ENCODE data around the gene ELK1.

ELK1 gene

DNA sequence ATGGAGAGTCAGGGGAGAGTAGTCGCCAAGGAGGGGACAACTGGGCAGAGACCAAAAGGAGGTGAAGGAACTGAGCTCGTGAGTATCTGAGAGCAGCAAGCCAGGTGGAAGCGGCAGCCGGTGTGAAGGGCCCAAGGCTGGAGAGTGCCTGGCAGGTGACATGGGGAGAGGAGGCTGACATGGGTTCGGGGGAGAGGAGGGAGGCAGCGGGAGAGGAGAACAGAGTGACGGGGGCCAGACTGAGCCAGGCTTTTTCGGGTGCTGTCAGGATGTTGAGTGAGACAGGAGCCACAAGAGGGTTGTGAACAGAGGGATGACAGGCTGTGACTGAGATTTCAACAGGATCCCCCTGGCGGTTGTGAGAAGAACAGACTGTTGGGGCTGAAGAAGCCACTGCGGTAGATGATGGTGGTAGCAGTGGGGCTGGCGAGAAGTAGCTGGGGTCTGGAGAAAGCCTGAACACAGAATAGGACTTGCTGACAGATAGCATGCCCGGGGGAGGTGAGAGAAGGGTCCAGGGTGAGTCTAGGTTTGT is 5.7 kb downstream of the ELK1 start:
- peak; percentile 44 for DNase-seq

DNA sequence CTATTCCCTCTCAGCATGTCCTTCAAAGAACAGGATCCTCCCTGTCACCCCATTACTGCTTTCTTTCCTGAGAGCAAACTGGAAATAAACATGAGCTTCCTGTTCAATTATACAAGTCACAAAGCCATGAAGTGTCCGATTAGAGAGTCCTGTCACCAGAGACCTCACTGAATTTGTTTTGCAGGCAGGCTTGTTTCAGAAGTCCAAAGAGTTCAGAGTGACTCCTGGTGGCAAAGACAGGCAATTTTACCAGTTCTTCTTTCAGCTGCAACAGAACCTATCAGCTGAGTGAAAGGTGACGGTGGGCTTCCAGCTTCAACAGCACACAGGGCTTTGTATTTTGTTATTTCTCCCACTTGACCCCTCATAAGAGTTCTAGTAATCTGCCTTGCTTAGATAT is 6.4 kb downstream of the ELK1 start:
- DNase-seq: peak; percentile 22

GRCh38 chrX:47638816-47639215 is 11.5 kb downstream of the ELK1 start:
- DNase-seq: no peak

- no peak for DNase-seq
These were observed 12.7 kb downstream of the ELK1 start for GRCh38 chrX:47637546-47638195.

DNA sequence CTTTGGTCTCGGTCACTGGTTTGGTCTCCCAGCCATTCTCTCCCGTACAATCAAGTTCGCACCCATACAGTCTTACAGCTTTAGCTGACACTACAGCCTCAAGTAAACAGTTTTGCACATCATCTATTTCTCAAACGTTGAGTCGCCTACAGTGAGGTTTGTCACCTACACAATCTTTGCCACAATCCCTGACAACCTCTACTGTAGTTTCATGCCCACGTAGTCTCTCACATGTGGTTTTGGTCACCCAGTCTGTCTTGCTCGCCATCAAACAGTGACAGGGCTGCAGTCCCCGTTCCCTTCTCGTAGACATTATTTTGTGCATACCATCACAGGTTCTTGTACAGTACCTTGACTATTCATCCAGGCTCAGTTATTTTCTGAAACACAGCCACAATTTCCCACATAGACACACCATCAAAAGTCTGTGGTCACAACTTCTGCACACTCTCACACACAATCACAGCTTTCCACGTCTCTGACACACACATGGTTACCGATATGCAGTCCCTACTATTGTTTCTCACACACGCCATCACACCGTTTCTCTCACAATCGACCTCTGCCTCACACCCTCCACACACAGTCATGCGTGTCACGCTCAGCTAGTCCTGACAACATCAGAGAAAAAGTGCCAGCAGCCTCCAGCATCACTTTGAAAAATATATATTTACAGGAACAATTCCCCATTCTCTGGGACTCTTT is 15.3 kb downstream of the ELK1 start:
- no peak for DNase-seq

- no peak for DNase-seq
These were observed 16.4 kb downstream of the ELK1 start for GRCh38 chrX:47633689-47634590.

DNA sequence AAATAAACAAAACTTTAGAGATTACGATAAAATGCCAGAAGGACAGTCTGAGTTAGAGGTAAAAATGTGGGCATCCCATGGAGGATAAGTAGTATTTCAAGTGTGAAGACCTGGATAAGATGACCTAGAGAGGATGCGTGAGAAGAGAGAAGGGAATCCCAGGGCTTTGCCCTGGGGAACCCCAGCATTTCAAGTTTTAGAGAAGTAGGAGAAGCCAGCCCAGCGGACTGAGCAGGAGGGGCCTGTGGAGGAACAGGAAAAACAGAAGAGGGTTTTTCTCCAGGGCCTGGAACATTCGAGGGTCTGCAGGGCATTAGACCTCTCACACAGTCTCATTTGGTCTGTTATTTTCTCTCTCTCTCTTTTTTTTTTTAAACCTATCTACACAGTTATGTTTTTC is 17.7 kb downstream of the ELK1 start:
- no peak for DNase-seq

DNA sequence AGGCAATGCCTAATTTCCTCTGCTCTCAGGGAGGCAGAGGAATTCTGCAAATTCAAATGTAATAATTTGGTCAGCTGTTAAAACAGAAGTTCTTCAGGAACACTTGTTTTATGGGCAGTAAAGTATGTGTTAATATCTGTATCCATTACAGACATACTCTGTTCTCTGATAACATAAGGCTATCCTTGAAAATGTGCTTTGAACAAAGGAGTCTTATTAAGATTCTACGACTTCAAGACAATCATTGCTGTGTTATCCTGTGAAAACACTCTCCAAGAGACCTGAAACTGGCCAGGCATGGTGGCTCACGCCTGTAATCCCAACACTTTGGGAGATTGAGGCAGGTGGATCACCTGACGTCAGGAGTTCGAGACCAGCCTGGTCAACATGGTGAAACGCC is 18.7 kb downstream of the ELK1 start:
- DNase-seq: no peak

GRCh38 chrX:47629419-47630200 is 20.8 kb downstream of the ELK1 start, which contains the start of gene CFP:
TSS of gene CFP (minus strand) at chrX:47629930. CDS start at chrX:47629844, 86 bp downstream.
- no peak for DNase-seq

GRCh38 chrX:47628982-47629381 is 21.4 kb downstream of the ELK1 start:
- DNase-seq: no peak

- no peak for DNase-seq
These were observed 25.0 kb downstream of the ELK1 start for GRCh38 chrX:47625365-47625764.

- DNase-seq: peak; percentile 76
These were observed 26.8 kb downstream of the ELK1 start for GRCh38 chrX:47623540-47624027.

DNA sequence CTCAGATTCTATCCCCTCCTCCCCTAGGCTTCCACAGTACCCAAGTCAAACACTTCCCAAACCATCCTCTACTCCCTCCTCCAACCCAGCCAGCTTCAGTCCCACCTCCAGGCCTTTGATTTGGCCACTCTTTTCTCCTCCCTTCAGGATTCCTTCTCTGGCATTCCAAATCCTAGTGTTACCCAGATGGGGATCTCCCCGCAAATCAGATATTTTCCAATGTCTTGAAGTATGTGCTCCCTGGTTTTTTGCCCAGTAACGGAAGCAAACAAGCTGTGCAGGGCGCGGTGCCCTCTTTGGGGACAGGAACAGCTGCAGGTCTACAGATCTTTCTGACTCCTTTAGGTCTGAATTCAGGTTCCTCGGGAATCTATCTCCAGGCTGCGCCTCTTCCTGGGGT is 28.5 kb downstream of the ELK1 start:
- no peak for DNase-seq

DNA sequence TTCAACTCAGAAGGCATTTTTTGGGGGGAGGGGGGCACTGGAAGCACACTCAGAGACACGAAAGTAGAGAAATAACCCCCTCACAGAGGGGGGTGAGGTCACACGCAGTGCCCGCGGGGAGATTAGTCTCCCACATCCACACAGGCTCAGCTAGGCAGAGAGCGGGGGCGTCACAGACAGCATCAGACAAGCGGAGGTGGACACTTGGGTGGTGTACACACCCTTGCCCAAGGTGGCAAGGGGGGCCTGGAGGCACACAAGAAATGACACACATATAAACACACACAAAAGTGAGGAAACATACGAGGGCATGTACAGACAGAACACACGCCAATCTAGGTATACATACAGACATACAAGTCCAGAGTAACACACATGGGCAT is 30.1 kb downstream of the ELK1 start:
- DNase-seq: no peak

GRCh38 chrX:47619486-47620302 is 30.7 kb downstream of the ELK1 start, which contains the start of gene SYN1:
TSS of gene SYN1 (minus strand) at chrX:47619857. CDS start at chrX:47619728, 129 bp downstream.
- peak; percentile 80 for DNase-seq

GRCh38 chrX:47618923-47619485 is 31.4 kb downstream of the ELK1 start:
- DNase-seq: no peak

- no peak for DNase-seq
These were observed 35.7 kb downstream of the ELK1 start for GRCh38 chrX:47614618-47615017.

DNA sequence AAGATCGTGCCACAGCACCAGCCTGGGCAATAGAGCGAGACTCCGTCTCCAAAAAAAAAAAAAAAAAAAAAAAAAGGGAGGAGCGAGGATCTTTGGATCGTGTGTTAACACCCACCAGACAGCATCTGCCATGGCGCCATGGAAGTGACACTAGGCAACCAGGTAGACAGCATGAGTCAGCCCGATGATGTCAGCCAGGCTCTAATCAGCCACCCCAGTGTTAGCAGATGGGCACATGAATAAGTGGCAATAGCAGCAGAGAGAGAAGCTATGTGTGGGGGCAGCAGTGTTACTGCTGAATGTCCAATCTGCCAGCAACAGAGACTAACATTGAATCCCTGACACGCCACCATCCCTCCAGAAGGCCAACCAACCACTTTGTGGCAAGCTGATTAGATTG is 37.3 kb downstream of the ELK1 start:
- no peak for DNase-seq

DNA sequence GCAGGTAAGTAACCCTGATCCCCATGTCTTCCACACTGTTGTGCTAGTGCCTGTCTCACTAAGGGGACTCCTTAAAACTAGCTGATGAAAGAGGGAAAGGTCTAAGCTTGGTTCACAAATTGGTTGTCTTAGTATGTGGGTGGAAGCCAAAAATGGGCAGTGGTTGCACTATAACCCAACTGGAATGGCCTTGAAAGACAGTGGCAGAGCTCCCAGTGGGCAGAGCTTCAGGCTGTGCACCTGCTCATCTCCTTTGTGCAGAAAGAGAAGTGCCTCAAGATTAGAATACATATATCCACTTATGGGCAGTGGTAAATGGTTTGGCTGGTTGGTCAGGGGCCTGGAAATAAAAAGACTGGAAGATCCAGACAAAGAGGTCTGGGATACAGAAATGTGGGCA is 37.9 kb downstream of the ELK1 start:
- DNase-seq: no peak

DNA sequence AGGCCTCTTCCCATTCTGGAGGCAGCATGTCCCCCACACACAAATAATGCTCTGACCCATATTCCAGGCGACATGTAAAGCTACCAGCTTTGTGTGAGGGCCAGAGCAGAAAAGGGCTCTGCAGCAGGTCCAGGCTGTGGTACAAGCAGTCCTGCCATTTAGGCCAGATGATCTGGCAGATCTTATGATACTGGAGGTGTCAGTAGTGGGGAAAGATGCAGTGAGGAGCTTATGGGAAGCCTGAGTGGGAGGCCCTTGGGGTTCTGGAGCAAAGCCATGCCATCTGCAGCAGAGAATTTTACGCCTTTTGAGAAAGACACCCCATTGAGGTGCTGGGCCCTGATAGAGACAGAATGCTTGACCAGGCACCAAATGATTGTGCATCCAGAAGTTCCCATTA is 38.4 kb downstream of the ELK1 start:
- DNase-seq: no peak

GRCh38 chrX:47611489-47611888 is 38.9 kb downstream of the ELK1 start:
- DNase-seq: no peak
